Naive thymus-derived CD4-positive, alpha-beta T cell (primary cell): ENCODE data around the gene SPTBN5. TPM values are rescaled to one million over a fixed set of nuclear protein-coding genes. Genes with fewer than 3 reads are reported as not detected.

ENCODE experiments used
- ATAC-seq: fragments of 150-1000 bp; cut with Tn5 transposase; 2 replicates; pipeline ENCODE4 v1.10.0; 2021; ENCODE audit warnings: mild to moderate bottlenecking, moderate library complexity
- CTCF ChIA-PET: fragments of 350-600 bp; sonication (Branson Sonifier 250); formaldehyde crosslinking; loops from one replicate; lab custom pipeline; 2021; ENCODE audit warnings: antibody characterized with exemption; lab: Charles Lee
- POLR2A ChIA-PET: fragments of 350-600 bp; sonication (Branson Sonifier 250); formaldehyde crosslinking; loops from one replicate; lab custom pipeline; 2021; ENCODE audit warnings: antibody characterized with exemption, inconsistent platforms; lab: Charles Lee
- DNase-seq, 9 donors: peaks; one replicate each; pipeline versions ENCODE4 v3.0.0 to v3.0.0-alpha.2; 2020 to 2022; ENCODE audit warnings: mixed read lengths in 1 of 9
- H3K27ac ChIP-seq: one replicate; pipeline ENCODE4 v1.7.0; 2013; ENCODE audit warnings: mild to moderate bottlenecking, low read depth, low read length, moderate library complexity
- H3K27me3 ChIP-seq, 2 donors: one replicate each; pipeline ENCODE4 v1.7.0; 2013; ENCODE audit warnings: low read length in 2 of 2, mild to moderate bottlenecking in 2 of 2, moderate library complexity in 2 of 2; ENCODE audit not compliant: control insufficient read depth in 2 of 2, insufficient read depth in 2 of 2
- H3K36me3 ChIP-seq, 3 experiments: 1 replicate in 2 of 3; 2 replicates in 1 of 3; pipeline ENCODE4 v1.7.0; 2013; ENCODE audit warnings: low read length in 3 of 3, mild to moderate bottlenecking in 3 of 3, moderate library complexity in 1 of 3; ENCODE audit not compliant: insufficient read depth in 3 of 3, control insufficient read depth in 2 of 3
- H3K4me1 ChIP-seq, 2 donors: one replicate each; pipeline ENCODE4 v1.7.0; 2013; ENCODE audit warnings: low read length in 2 of 2, mild to moderate bottlenecking in 2 of 2, moderate library complexity in 1 of 2; ENCODE audit not compliant: control insufficient read depth in 2 of 2, insufficient read depth in 2 of 2
- H3K4me3 ChIP-seq: 2 replicates; pipeline ENCODE4 v1.7.0; 2013; ENCODE audit warnings: mild to moderate bottlenecking, low read length
- H3K9me3 ChIP-seq, 3 experiments: 1 replicate in 2 of 3; 2 replicates in 1 of 3; pipeline ENCODE4 v1.7.0; 2013; ENCODE audit warnings: low read length in 3 of 3; ENCODE audit not compliant: control insufficient read depth in 2 of 3
- H3K27ac Mint-ChIP-seq, 9 donors: one replicate each; pipeline ENCODE4 v1.8.0; 2020 to 2022; ENCODE audit warnings: mixed read lengths in 9 of 9, mild to moderate bottlenecking in 8 of 9, moderate library complexity in 5 of 9, inconsistent platforms in 2 of 9
- H3K27me3 Mint-ChIP-seq, 5 donors: one replicate each; pipeline ENCODE4 v1.8.0; 2021 to 2022; ENCODE audit warnings: mixed read lengths in 5 of 5, mild to moderate bottlenecking in 1 of 5
- H3K36me3 Mint-ChIP-seq, 5 donors: one replicate each; pipeline ENCODE4 v1.8.0; 2020 to 2022; ENCODE audit warnings: mixed read lengths in 5 of 5, mild to moderate bottlenecking in 3 of 5, inconsistent platforms in 1 of 5
- H3K4me1 Mint-ChIP-seq, 7 donors: one replicate each; pipeline ENCODE4 v1.8.0; 2020 to 2022; ENCODE audit warnings: mixed read lengths in 7 of 7, mild to moderate bottlenecking in 3 of 7, inconsistent platforms in 1 of 7
- H3K4me3 Mint-ChIP-seq, 10 donors: one replicate each; pipeline ENCODE4 v1.8.0; 2020 to 2022; ENCODE audit warnings: mild to moderate bottlenecking in 10 of 10, mixed read lengths in 10 of 10, moderate library complexity in 6 of 10, inconsistent platforms in 2 of 10
- H3K9me3 Mint-ChIP-seq, 11 donors: one replicate each; pipeline ENCODE4 v1.8.0; 2020 to 2022; ENCODE audit warnings: mixed read lengths in 11 of 11, mild to moderate bottlenecking in 4 of 11, inconsistent platforms in 1 of 11, moderate library complexity in 1 of 11
- intact Hi-C, 2 donors: fragments of 100-400 bp; cut with micrococcal nuclease; formaldehyde crosslinking; loops; one replicate each; pipeline ENCODE4 v1.15.1; 2023
- polyA plus RNA-seq, 2 donors: library from polyadenylated mRNA; unstranded; fragments of 300-500 nt; fragmentation: Illumina TruSeq; gene quantifications; one replicate each; pipeline ENCODE4 v1.2.3, GENCODE V29; 2021
- total RNA-seq, 6 experiments: library from RNA in 5 of 6; stranded (reverse) in 5 of 6; gene quantifications; 1 replicate in 5 of 6; 2 replicates in 1 of 6; pipeline ENCODE4 v1.2.3 and lab custom pipeline; 2021 to 2026

SPTBN5 gene
- total and polyA plus RNA-seq, 7 experiments from 2014 or later, result 0.12 to 2.7 (median 1.7) TPM; not detected in 1

DNA sequence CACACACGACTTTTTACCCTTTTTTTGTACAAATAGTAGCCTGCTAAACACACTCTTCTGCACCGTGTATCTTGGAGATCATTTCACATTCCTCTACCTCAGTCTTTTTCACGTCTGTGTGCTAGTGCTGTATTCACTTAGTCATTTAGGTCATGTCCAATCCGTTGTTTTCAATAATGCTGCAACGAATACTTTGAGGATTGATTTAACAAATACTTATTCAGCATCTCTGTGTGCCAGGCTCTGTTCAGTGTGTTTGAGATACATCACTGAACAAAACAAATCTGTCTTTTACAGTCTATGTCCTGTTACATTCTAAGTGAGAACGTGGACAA lies 65.1 kb downstream of the SPTBN5 start:
- intact Hi-C loops, result loop anchor here (1.0 to 5.0 kb wide), 11 partner anchors 42 to 426 kb away; partner anchors contain the start of genes MAPKBP1 (in 2 of the 2), NDUFAF1 (in 1 of the 2) and SPTBN5 (in 1 of the 2)
- Mint-ChIP-seq H3K36me3 (peaks cover 0 to 30% (median 4%) of the 10 kb centered on the region in 5 donors), H3K4me3 (peak overlapping the region; percentile 86 to 99 (median 96)), H3K27me3 (peaks cover 0 to 3% (median 0%) of the 10 kb centered on the region in 5 donors), H3K4me1 (peaks cover 37 to 58% (median 55%) of the 10 kb centered on the region in 7 donors), H3K27ac (peak overlapping the region; percentile 78 to 96 (median 92)), H3K9me3 (no peaks in the 10 kb centered on the region)
- ChIA-PET POLR2A (interaction anchor here (0.7 to 2.9 kb wide), 4 partner anchors 24 to 442 kb away, joined by 3 to 16 read pairs (median 6); partner anchors contain the start of gene MAPKBP1), CTCF (interaction anchor here (0.6 to 2.0 kb wide), 4 partner anchors 55 to 108 kb away, joined by 3 to 5 read pairs (median 4); no protein-coding TSS in a partner anchor)
- ATAC-seq, result no peak
- no peaks in the 10 kb centered on the region for H3K27me3 ChIP-seq
- no peaks in the 10 kb centered on the region for H3K9me3 ChIP-seq
- no peak for DNase-seq
- H3K27ac ChIP-seq, result peak overlapping the region; percentile 94
- H3K4me1 ChIP-seq, result peaks cover 26 to 38% of the 10 kb centered on the region in 2 donors
- peak overlapping the region; percentile 99 for H3K4me3 ChIP-seq
- H3K36me3 ChIP-seq, result peaks cover 0 to 24% (median 0%) of the 10 kb centered on the region in 3 experiments

DNA sequence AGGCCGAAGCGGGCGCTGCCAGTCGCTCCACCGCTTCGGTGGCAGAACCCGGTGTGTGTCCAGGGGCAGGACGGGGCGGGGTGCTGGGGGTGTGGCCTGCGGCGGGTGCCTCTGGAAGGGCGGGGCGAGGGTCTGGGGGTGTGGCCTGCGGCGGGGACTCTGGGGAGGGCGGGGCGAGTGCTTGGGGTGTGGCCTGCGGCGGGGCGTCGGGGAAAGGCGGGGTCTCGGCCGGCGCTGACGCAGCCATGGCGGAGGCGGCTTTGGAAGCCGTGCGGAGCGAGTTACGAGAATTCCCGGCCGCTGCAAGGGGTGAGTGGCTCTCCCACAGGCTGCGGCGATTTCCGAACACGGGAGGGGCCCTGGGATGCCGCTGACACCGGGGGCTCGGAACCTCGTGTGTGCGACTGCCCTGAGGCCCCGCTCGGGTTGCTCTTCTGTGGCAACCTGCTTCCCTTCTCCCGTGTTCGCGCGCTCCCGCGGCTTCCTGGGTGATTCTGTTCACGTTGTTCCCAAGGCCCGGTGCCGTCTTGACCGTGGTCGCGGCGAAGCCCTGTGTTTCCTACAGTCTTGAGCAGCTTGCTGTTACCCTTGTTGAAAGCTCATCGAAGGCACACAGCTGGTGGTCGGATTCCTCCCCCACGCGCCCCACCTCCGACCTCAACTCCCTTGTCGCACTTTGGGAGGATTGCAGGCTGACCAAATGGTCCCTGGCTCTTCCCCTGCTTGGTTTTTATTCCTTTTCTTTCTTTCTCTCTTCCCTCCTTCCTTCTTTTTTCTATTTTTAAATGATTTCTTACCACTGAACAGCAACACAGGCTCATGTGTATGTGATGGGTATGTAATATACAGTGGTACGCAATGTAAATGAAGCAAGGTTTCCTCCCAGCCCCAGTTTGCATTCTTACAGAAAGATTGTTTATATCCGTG lies 65.7 kb downstream of the SPTBN5 start, which contains the start of gene JMJD7:
JMJD7 (plus strand) TSS at position 213 of the 927 bp plus-strand sequence; CDS start at position 246, 33 bp downstream.
- Histone ChIP-seq H3K27ac (peak within 1 kb of the TSS; percentile 94), H3K4me1 (peaks cover 26 to 38% of the 10 kb centered on the region in 2 donors), H3K36me3 (peaks cover 0 to 30% (median 0%) of the 10 kb centered on the region in 3 experiments), H3K27me3 (no peaks in the 10 kb centered on the region), H3K9me3 (no peaks in the 10 kb centered on the region), H3K4me3 (peak within 1 kb of the TSS; percentile 99)
- intact Hi-C loops, result loop anchor here (1.0 to 5.0 kb wide), 12 partner anchors 43 to 911 kb away; partner anchors contain the start of genes MAPKBP1 (in 2 of the 2), NDUFAF1 (in 1 of the 2) and SPTBN5 (in 1 of the 2)
- Mint-ChIP-seq H3K27me3 (peaks cover 0 to 3% (median 0%) of the 10 kb centered on the region in 5 donors), H3K4me1 (peaks cover 34 to 53% (median 50%) of the 10 kb centered on the region in 7 donors), H3K36me3 (peaks cover 0 to 30% (median 4%) of the 10 kb centered on the region in 5 donors), H3K27ac (peak within 1 kb of the TSS; percentile 78 to 96 (median 92)), H3K4me3 (peak within 1 kb of the TSS; percentile 86 to 99 (median 96)), H3K9me3 (no peaks in the 10 kb centered on the region)
- peak; percentile 99 for ATAC-seq
- ChIA-PET CTCF (interaction anchor here (0.5 to 2.0 kb wide), 6 partner anchors 54 to 205 kb away, joined by 3 to 5 read pairs (median 4); no protein-coding TSS in a partner anchor), POLR2A (interaction anchor here (0.9 to 2.9 kb wide), 8 partner anchors 24 to 168 kb away, joined by 3 to 16 read pairs (median 4); partner anchors contain the start of genes MAPKBP1 and MGA)
- DNase-seq, result peak; percentile 81 to 98 (median 91)

GRCh38 chr15:41827290-41827879 lies 66.5 kb downstream of the SPTBN5 start:
- Mint-ChIP-seq H3K4me1 (peaks cover 26 to 45% (median 43%) of the 10 kb centered on the region in 7 donors), H3K36me3 (peaks cover 0 to 23% (median 0%) of the 10 kb centered on the region in 5 donors), H3K4me3 (peak overlapping the region; percentile 86 to 99 (median 96)), H3K27me3 (peaks cover 0 to 3% (median 0%) of the 10 kb centered on the region in 5 donors), H3K27ac (peak overlapping the region; percentile 42 to 96 (median 89)), H3K9me3 (no peaks in the 10 kb centered on the region)
- Histone ChIP-seq H3K9me3 (no peaks in the 10 kb centered on the region), H3K36me3 (peaks cover 0 to 37% (median 0%) of the 10 kb centered on the region in 3 experiments), H3K27me3 (no peaks in the 10 kb centered on the region), H3K4me1 (peaks cover 26 to 31% of the 10 kb centered on the region in 2 donors), H3K27ac (peak overlapping the region; percentile 94), H3K4me3 (peak overlapping the region; percentile 99)
- intact Hi-C loops, result loop anchor here (2.0 to 5.0 kb wide), 2 partner anchors 130 to 911 kb away; no protein-coding TSS in a partner anchor
- DNase-seq (peak in 3 of 9 donors; percentile 26 to 51 (median 28)), ATAC-seq (peak; percentile 18)
- POLR2A ChIA-PET, result interaction anchor here (0.7 to 2.9 kb wide), 9 partner anchors 42 to 167 kb away, joined by 3 to 16 read pairs (median 3); partner anchors contain the start of genes MAPKBP1 and MGA
- CTCF ChIA-PET, result interaction anchor here (0.5 to 1.8 kb wide), 5 partner anchors 54 to 493 kb away, joined by 3 to 5 read pairs (median 4); no protein-coding TSS in a partner anchor

- DNase-seq, result no peak
- Mint-ChIP-seq H3K9me3 (no peaks in the 10 kb centered on the region), H3K4me3 (peak overlapping the region; percentile 66 to 99 (median 87)), H3K27ac (peak overlapping the region in 8 of 9 donors; percentile 8 to 79 (median 62)), H3K27me3 (peaks cover 0 to 3% (median 0%) of the 10 kb centered on the region in 5 donors), H3K36me3 (peaks cover 0 to 16% (median 4%) of the 10 kb centered on the region in 5 donors), H3K4me1 (peaks cover 17 to 32% (median 29%) of the 10 kb centered on the region in 7 donors)
- Histone ChIP-seq H3K36me3 (peaks cover 0 to 46% (median 0%) of the 10 kb centered on the region in 3 experiments), H3K4me3 (no peak overlapping the region), H3K27ac (no peak overlapping the region), H3K9me3 (no peaks in the 10 kb centered on the region), H3K4me1 (peaks cover 15 to 17% of the 10 kb centered on the region in 2 donors), H3K27me3 (no peaks in the 10 kb centered on the region)
- ChIA-PET CTCF (interaction anchor here (0.7 to 1.0 kb wide), 3 partner anchors 14 to 79 kb away, joined by 3 to 5 read pairs (median 3); partner anchors contain the start of gene MAPKBP1), POLR2A (interaction anchor here (2.5 to 2.9 kb wide), 2 partner anchors 52 to 111 kb away, joined by 9 to 16 read pairs; partner anchors contain the start of gene MAPKBP1)
- ATAC-seq, result no peak
- intact Hi-C loops, result loop anchor here (2.0 to 5.0 kb wide), 2 partner anchors 129 to 913 kb away; no protein-coding TSS in a partner anchor
Measured at GRCh38 chr15:41825572-41826535, 68.0 kb downstream of the SPTBN5 start.

DNA sequence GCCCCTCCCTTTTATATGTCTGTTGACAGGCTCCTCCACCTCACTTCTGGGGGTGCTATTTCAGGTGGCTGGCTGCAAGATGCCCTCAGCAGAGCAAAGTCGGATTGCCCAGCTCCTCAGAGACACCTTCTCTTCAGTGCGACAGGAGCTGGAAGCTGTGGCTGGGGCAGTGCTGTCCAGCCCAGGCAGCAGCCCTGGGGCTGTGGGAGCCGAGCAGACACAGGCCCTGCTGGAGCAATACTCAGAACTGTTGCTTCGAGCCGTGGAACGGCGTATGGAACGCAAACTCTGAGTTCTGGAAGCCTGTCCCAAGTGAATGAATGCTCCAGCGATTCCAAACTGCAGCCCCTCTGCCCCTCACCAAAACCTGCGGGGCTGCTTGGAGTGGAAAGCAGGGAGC lies 68.7 kb downstream of the SPTBN5 start:
- no peak overlapping the region for H3K4me3 Mint-ChIP-seq
- no peaks in the 10 kb centered on the region for H3K27me3 ChIP-seq
- POLR2A ChIA-PET, result no interaction called here
- ATAC-seq (no peak), DNase-seq (no peak)
- peaks cover 0 to 3% (median 0%) of the 10 kb centered on the region in 5 donors for H3K27me3 Mint-ChIP-seq
- CTCF ChIA-PET, result interaction anchor here (1.0 kb wide), 1 partner anchor 80 kb away, joined by 5 read pairs; no protein-coding TSS in a partner anchor
- intact Hi-C loops, result loop anchor here in 1 of 2 donors (5.0 kb wide), 1 partner anchor 128 kb away; no protein-coding TSS in a partner anchor
- H3K4me1 ChIP-seq, result peaks cover 12 to 17% of the 10 kb centered on the region in 2 donors
- H3K27ac Mint-ChIP-seq, result peak overlapping the region in 1 of 9 donors; percentile 62
- H3K36me3 ChIP-seq, result peaks cover 0 to 53% (median 0%) of the 10 kb centered on the region in 3 experiments
- peaks cover 17 to 25% (median 24%) of the 10 kb centered on the region in 7 donors for H3K4me1 Mint-ChIP-seq
- no peak overlapping the region for H3K27ac ChIP-seq
- no peaks in the 10 kb centered on the region for H3K9me3 Mint-ChIP-seq
- no peak overlapping the region for H3K4me3 ChIP-seq
- peaks cover 0 to 15% (median 4%) of the 10 kb centered on the region in 5 donors for H3K36me3 Mint-ChIP-seq
- H3K9me3 ChIP-seq, result no peaks in the 10 kb centered on the region
